ENCODE measurements around the gene ENDOD1.
"Not testable (repeated sequence)": the region's sequence is repeated elsewhere in the genome, so short reads cannot be mapped to it uniquely, and the experiment has no call there.

ENDOD1 gene

GRCh38 chr11:95101935-95102334, 12.3 kb downstream of the ENDOD1 start:
- no peaks in the 10 kb centered on the region for H3K27me3 Mint-ChIP-seq
- H3K27ac Mint-ChIP-seq, result no peak overlapping the region
- no peaks in the 10 kb centered on the region for H3K9me3 Mint-ChIP-seq
- no peak overlapping the region for H3K4me3 Mint-ChIP-seq
- H3K4me1 Mint-ChIP-seq, result peaks cover 9% of the 10 kb centered on the region
- no peak for DNase-seq
- CTCF ChIA-PET, result interaction anchor here (1.6 to 2.8 kb wide), 3 partner anchors 9 to 32 kb away, joined by 4 to 18 read pairs (median 5); no protein-coding TSS in a partner anchor
- H3K36me3 Mint-ChIP-seq, result peaks cover 17% of the 10 kb centered on the region

- Mint-ChIP-seq H3K27ac (no peak overlapping the region), H3K4me1 (peaks cover 4% of the 10 kb centered on the region), H3K36me3 (peaks cover 12% of the 10 kb centered on the region), H3K27me3 (no peaks in the 10 kb centered on the region), H3K4me3 (no peak overlapping the region), H3K9me3 (no peaks in the 10 kb centered on the region)
- no peak for DNase-seq
- CTCF ChIA-PET, result interaction anchor here (0.6 to 2.8 kb wide), 4 partner anchors 9 to 33 kb away, joined by 3 to 18 read pairs (median 4); no protein-coding TSS in a partner anchor
Measured at GRCh38 chr11:95102733-95103132, 13.1 kb downstream of the ENDOD1 start.

- Mint-ChIP-seq H3K4me3 (no peak overlapping the region), H3K27ac (no peak overlapping the region)
- CTCF ChIA-PET, result interaction anchor here (2.8 kb wide), 1 partner anchor 10 kb away, joined by 18 read pairs; no protein-coding TSS in a partner anchor
Measured at GRCh38 chr11:95103701-95104100, 14.1 kb downstream of the ENDOD1 start.

GRCh38 chr11:95104121-95104830, 14.6 kb downstream of the ENDOD1 start:
- CTCF ChIA-PET, result no interaction called here
- Mint-ChIP-seq H3K4me3 (no peak overlapping the region), H3K4me1 (peaks cover 4% of the 10 kb centered on the region), H3K27me3 (no peaks in the 10 kb centered on the region), H3K27ac (no peak overlapping the region), H3K9me3 (no peaks in the 10 kb centered on the region), H3K36me3 (peaks cover 5% of the 10 kb centered on the region)
- no peak for DNase-seq

More at GRCh38 chr11:95103701-95104100, 14.1 kb downstream of the ENDOD1 start:
- Mint-ChIP-seq H3K27me3 (no peaks in the 10 kb centered on the region), H3K36me3 (peaks cover 6% of the 10 kb centered on the region), H3K9me3 (no peaks in the 10 kb centered on the region), H3K4me1 (peaks cover 4% of the 10 kb centered on the region)
- DNase-seq, result no peak

GRCh38 chr11:95104856-95105255, 15.2 kb downstream of the ENDOD1 start:
- CTCF ChIA-PET, result no interaction called here
- no peak overlapping the region for H3K27ac Mint-ChIP-seq
- H3K4me3 Mint-ChIP-seq, result no peak overlapping the region
- H3K27me3 Mint-ChIP-seq, result no peaks in the 10 kb centered on the region
- no peak for DNase-seq
- H3K4me1 Mint-ChIP-seq, result peaks cover 4% of the 10 kb centered on the region
- no peaks in the 10 kb centered on the region for H3K9me3 Mint-ChIP-seq
- peaks cover 5% of the 10 kb centered on the region for H3K36me3 Mint-ChIP-seq

GRCh38 chr11:95108159-95108611, 18.5 kb downstream of the ENDOD1 start:
- DNase-seq, result no peak
- no peak overlapping the region for H3K4me3 Mint-ChIP-seq

GRCh38 chr11:95108671-95109551, 19.3 kb downstream of the ENDOD1 start:
- DNase-seq, result no peak
- Mint-ChIP-seq H3K9me3 (no peaks in the 10 kb centered on the region), H3K4me1 (no peaks in the 10 kb centered on the region), H3K27me3 (no peaks in the 10 kb centered on the region), H3K27ac (no peak overlapping the region), H3K4me3 (no peak overlapping the region), H3K36me3 (peaks cover 5% of the 10 kb centered on the region)
- CTCF ChIA-PET, result interaction anchor here (0.9 to 1.2 kb wide), 4 partner anchors 15 to 596 kb away, joined by 3 read pairs; partner anchors contain the start of gene ENDOD1

More at GRCh38 chr11:95108159-95108611, 18.5 kb downstream of the ENDOD1 start:
- Mint-ChIP-seq H3K4me1 (no peaks in the 10 kb centered on the region), H3K27ac (no peak overlapping the region), H3K36me3 (peaks cover 5% of the 10 kb centered on the region), H3K9me3 (no peaks in the 10 kb centered on the region), H3K27me3 (no peaks in the 10 kb centered on the region)
- CTCF ChIA-PET, result interaction anchor here (1.0 to 1.2 kb wide), 3 partner anchors 18 to 597 kb away, joined by 3 read pairs; partner anchors contain the start of gene ENDOD1

GRCh38 chr11:95111471-95111870, 21.8 kb downstream of the ENDOD1 start:
- H3K4me1 Mint-ChIP-seq, DNase-seq, H3K9me3 Mint-ChIP-seq, H3K4me3 Mint-ChIP-seq, H3K27me3 Mint-ChIP-seq, CTCF ChIA-PET, H3K27ac Mint-ChIP-seq, H3K36me3 Mint-ChIP-seq: not testable (repeated sequence)

GRCh38 chr11:95111923-95112540, 22.4 kb downstream of the ENDOD1 start:
- DNase-seq, result no peak
- Mint-ChIP-seq H3K36me3 (peaks cover 5% of the 10 kb centered on the region), H3K9me3 (no peaks in the 10 kb centered on the region), H3K27ac (no peak overlapping the region), H3K4me3 (no peak overlapping the region), H3K4me1 (no peaks in the 10 kb centered on the region), H3K27me3 (no peaks in the 10 kb centered on the region)
- CTCF ChIA-PET, result interaction anchor here (0.6 kb wide), 1 partner anchor 377 kb away, joined by 3 read pairs; no protein-coding TSS in a partner anchor

GRCh38 chr11:95115597-95115996, 26.0 kb downstream of the ENDOD1 start:
- CTCF ChIA-PET, result no interaction called here
- no peak for DNase-seq
- no peak overlapping the region for H3K27ac Mint-ChIP-seq
- H3K27me3 Mint-ChIP-seq, result no peaks in the 10 kb centered on the region
- peaks cover under 1% of the 10 kb centered on the region for H3K36me3 Mint-ChIP-seq
- H3K4me1 Mint-ChIP-seq, result no peaks in the 10 kb centered on the region
- H3K9me3 Mint-ChIP-seq, result no peaks in the 10 kb centered on the region
- no peak overlapping the region for H3K4me3 Mint-ChIP-seq

- Mint-ChIP-seq H3K27ac (no peak overlapping the region), H3K4me3 (no peak overlapping the region)
Measured at GRCh38 chr11:95119361-95120060, 29.9 kb downstream of the ENDOD1 start.

GRCh38 chr11:95121698-95122097, 32.1 kb downstream of the ENDOD1 start:
- Mint-ChIP-seq H3K27me3 (no peaks in the 10 kb centered on the region), H3K4me3 (no peak overlapping the region), H3K36me3 (no peaks in the 10 kb centered on the region), H3K9me3 (no peaks in the 10 kb centered on the region), H3K4me1 (no peaks in the 10 kb centered on the region), H3K27ac (no peak overlapping the region)
- no peak for DNase-seq
- CTCF ChIA-PET, result interaction anchor here (0.8 kb wide), 1 partner anchor 41 kb away, joined by 3 read pairs; no protein-coding TSS in a partner anchor

More at GRCh38 chr11:95119361-95120060, 29.9 kb downstream of the ENDOD1 start:
- Mint-ChIP-seq H3K4me1 (no peaks in the 10 kb centered on the region), H3K36me3 (no peaks in the 10 kb centered on the region), H3K9me3 (no peaks in the 10 kb centered on the region), H3K27me3 (no peaks in the 10 kb centered on the region)
- DNase-seq, result no peak
- CTCF ChIA-PET, result interaction anchor here (1.1 kb wide), 1 partner anchor 17 kb away, joined by 3 read pairs; no protein-coding TSS in a partner anchor

- H3K4me3 Mint-ChIP-seq, result no peak overlapping the region
- DNase-seq, result no peak
- H3K27me3 Mint-ChIP-seq, result no peaks in the 10 kb centered on the region
- no peaks in the 10 kb centered on the region for H3K9me3 Mint-ChIP-seq
- peaks cover 3% of the 10 kb centered on the region for H3K36me3 Mint-ChIP-seq
- no peak overlapping the region for H3K27ac Mint-ChIP-seq
- CTCF ChIA-PET, result no interaction called here
- H3K4me1 Mint-ChIP-seq, result peaks cover 5% of the 10 kb centered on the region
Measured at GRCh38 chr11:95123556-95123955, 33.9 kb downstream of the ENDOD1 start.

Data from activated naive CD4-positive, alpha-beta T cell treated with anti-CD3 and anti-CD28 coated beads, Interleukin-2, amount 10 ng/mL, durations not matched to agents 7 days and 5 days (primary cell).